Measurements from ENCODE around the gene NECTIN1.

NECTIN1 gene

DNA sequence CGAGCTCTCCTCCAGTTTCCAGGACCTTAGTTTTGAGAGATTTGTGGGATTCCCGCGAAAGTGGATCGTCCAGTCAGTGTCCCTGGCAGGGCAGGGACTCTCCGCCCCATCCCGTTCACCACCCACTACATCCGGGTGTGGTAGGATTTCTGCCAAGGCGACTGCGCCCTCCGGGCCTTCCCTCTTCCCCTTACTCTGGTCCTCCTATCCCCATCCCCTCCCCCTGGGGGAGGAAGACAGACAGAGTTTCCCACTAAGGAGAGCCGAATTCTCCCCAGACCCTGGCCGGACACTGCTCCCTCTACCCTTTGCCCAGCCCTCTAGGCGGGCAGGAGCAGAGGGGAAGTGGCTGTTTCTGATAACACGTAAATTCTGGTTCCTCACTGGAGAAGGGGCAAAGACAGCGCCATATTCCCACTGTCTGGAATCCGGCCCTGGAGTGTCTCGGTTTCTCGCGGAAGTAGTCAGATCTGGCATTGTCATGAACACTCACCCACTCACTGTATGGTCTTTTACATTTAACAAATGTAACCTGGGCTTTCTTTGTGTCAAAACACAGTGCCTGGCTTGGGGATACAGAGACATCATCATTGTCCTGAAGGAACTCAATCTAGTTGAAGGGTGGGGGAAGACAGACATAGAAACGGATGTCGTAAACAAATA lies 1.1 kb upstream of the NECTIN1 start:
- no peak for DNase-seq

DNA sequence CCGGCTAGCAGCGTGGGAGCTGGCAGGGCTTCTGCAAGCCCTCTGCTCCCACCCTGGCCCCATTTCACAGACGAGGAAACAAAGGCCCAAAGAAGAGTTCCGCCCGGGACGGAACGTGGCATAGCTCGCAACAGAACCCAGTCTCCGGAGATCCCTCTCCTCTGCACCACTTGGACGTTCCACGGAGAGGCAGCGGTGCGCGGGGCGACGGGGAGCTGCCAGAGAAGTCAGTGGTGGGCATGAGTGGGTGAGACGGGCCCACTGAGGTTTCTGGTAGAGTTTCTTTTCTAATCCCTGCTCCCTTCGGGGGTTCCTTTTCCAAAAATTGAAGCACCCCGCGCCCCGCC lies 554 bp upstream of the NECTIN1 start:
- DNase-seq, result no peak

DNA sequence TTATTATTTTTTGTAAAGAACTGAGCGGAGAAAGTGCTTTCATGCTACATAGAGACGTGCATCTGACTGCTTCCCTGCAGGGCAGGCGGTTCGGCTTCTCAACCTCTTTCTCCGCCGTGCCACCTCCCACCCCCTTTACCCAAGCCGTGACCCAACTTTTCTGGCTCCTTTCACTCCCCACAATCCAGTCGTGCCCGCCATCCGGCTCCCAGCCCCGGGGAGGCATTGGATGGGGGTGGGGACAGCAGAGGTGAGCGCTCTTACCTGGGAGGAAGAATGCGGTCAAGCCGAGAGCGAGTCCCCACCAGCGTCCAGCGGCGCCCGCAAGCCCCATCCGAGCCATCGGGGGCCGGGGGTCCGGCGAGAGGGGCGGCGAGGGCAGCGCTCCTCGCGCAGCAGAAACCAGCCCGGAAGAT lies 781 bp downstream of the NECTIN1 start:
- no peak for DNase-seq

DNA sequence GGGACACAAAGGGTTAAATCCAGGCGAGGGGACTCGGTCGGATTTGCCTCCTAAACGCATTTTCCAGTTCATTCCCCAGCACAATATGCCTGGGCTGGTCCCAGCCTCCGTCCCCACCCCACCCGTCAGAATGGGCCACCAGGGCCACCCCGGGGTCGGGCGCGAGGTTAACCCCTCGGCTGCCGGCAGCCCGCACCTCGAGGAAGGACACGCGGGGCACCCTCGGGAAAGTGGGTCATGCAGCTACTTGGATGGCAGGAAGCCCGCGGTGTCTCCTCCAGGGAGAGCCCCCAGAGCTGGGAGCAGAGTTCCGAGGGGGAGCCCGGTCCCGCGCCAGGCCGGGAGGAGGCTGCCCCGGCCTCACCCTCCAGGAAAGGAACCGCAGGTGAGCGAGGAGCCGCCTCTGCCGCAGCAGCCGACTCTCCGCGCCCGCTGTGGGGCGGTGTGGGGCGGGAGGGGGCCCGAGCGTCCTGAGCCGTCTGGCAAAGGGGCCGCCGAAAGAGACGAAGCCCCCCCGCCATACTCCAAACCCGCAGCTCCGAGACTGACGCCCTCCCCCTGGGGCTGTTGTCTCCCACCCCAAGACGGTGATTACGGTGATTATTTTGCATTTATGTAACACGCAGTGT lies 1.4 kb downstream of the NECTIN1 start:
- DNase-seq, result no peak

DNA sequence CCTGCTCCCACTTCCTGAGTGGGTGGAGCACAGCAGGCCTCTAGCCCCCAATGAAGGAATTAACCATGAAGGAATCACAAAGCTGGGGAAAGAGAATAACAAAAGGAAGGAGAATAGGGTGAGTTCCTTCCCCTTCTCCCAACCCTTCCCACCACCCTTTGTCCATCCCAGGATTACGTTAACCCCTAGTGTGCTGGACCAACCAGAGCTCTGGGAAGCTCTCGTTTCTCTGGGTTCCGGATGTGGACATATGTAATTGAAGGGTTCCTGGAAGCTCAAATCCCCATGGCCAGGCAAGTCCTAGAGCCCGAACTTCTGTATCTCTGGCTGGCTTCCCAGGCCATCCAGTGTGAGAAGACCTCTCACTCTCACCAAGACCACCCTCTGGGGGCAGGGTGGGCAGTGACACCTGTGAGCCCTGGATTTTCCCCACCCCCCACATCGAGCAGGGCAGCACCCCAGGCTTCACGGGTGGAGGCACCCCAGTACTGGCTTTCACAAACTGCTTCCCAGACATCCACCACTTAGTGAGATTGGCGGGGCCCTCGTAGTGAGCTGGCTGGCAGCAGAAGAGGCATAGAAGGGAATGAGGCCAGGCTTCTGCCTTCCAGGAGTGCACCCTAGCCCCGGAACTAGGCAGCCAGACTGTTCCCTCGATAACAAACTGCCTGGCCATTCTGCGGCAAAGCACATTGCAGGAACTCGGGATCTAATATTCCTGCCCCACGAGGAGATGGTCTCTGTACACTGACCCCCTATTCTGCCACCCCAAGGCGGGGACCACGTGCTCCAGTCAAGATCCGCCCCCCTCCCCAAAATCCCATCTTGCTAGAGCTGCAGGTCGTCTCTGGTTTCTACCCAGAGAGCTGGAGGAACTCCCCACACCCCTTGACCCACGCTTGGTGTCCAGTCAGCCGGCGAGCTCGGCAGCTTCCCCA lies 2.1 kb downstream of the NECTIN1 start:
- DNase-seq, result no peak

DNA sequence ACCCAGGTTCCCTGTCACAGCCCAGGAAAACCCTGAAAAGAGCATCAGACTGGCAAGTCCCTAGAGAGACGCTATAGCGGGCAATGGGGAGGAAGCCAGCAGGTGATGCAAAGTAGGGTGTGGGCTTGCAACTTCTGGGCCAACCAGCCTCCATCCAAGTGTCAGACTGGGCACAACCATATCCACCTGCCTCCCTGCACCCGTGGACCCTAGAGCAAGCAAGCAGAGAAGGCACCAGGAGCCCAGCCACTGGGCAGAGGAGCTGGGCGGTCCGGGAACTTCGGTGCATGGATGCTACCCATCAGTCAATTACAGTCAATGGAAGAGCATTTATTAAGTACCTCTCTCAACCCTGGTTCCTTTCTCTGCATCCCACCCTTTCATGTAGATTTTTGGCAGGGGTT lies 2.8 kb downstream of the NECTIN1 start:
- no peak for DNase-seq

DNA sequence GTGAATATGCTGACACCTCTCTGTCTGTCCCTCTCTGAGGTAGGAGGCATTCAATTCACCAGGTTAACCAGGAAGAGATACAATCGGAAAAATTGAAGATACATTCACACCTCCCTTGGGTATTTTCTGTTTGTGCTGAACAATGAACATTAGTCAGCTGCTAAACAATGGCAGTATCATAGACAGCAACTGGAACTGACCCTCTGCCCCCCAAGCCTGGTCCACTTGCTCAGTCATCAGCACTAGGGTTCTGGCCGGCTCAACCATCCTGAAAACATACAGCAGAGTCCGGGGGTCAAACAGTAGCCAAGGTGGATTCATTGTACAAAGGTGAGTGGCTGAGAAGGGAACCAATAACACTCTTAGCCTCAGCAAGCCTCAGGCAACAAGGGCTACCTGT lies 4.0 kb downstream of the NECTIN1 start:
- DNase-seq, result no peak

DNA sequence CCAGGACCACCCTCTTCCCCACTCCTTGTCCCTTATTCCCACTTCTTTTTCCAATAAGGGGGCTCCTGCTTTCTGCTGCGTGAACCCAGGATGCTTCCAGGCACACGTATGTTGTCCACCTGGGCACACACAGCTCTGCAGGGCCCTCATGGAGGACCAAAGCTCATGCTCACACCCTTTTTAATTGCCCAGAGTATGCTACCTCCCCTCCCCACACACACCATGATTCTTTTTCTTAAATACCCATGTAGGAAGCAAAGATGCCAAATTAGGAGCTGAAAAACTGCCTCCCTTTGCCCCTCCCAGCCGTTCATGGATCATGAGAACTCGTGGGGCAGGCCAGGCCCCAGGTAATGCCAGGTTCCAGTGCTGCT lies 5.1 kb downstream of the NECTIN1 start:
- no peak for DNase-seq

DNA sequence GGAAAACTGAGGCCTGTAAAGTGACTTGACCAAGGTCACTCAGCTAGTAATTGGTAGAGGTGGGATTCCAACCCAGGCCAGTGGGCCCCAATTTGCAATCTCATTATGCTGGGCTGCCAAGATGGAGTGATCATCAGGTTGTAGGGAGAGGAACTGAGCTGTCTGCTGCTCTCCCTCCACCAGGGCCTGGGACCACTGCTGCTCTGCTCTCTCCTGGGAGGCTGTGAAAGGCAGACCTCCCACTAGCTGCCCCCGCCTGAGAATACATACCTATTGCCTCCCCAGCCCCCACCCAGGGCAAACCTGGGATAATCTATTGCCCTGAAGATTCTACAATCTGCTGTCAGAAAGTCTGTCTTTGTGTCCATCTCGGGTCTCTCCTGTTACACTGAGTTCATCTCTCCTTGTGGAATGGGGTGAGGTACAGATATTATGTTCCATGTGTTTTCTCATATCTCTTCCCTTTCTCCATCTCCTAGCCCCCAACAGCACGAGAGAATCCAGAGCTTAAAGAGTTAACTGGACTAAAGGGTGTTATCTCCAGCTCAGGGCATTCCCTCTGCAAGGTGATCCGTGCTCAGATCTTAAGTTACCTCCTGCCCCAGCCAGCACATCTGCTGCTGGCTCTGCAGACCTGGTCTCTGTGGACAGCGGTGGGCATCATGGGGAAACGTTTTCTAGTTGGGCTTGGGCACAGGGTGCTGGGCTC lies 5.6 kb downstream of the NECTIN1 start:
- no peak for DNase-seq

DNA sequence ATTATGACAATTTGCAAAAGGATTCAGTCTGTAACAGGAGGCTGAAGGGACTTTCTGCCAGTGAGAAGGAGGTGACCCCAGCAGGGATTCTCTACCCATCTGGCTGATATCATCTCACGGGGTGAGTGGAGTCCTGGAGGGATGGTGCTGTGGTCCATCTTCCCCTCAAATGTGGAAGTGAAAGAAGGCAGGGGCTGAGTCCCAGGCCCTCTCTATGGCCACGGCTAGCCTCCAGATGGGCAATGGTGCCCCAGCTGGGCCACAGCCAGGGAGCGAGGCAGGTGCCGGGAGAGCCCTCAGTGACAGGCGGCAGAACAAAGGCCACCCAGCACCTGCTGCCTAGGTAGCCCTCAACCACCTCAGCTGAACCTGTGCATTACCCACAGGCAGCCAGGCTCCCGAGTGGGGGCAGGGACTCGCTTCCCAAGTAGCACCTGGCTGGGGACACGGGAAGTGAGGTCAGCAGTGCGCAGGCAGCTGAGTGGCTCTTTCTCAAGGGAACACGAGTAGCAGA lies 6.7 kb downstream of the NECTIN1 start:
- DNase-seq, result no peak

DNA sequence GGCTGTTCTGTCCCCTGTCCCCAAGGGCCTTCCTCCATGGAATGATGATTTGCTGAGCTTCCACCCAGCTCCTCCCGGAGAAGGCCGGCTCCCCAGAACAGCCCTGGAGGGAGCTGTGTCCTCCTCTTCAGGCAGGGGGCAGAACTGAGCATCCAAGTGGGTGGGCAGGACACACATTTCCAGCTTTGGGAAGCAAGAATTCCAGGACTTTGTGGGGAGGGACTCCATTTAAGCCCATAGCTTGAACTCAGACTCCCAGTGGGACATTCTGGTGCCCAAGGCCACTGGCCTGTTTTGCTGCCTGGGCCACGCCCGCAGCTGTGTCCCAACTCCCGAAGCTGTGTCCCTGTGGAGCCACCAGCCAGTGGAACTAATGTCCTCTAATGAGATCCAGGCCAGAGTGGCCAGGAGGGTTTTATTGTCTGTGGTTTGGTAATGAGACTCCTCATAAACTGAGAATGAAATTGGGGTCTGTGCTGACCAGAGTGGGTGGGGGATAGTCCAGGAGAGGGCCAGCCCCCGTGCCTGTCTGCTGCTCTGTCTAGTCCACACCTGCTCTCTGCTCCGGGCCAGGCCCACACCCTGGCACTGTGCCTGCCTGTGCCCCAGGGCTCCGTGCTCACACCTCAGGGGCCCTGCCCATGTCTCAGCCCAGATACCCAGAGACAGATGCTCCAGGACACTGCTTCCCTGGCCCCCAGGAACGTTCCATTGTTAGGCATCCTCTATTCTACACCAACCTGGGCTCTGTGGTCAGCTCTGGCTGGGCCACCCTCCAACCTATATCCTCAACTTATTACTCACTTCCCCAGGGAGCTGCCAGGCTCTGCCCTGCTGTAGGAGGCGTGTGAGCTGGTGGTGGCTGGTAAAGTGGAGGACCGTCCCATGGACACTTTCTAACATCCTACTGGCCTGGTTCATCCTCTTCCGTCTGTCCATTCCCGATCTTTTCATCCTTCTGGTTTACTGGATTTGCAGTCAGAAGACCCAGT lies 7.6 kb downstream of the NECTIN1 start:
- no peak for DNase-seq

DNA sequence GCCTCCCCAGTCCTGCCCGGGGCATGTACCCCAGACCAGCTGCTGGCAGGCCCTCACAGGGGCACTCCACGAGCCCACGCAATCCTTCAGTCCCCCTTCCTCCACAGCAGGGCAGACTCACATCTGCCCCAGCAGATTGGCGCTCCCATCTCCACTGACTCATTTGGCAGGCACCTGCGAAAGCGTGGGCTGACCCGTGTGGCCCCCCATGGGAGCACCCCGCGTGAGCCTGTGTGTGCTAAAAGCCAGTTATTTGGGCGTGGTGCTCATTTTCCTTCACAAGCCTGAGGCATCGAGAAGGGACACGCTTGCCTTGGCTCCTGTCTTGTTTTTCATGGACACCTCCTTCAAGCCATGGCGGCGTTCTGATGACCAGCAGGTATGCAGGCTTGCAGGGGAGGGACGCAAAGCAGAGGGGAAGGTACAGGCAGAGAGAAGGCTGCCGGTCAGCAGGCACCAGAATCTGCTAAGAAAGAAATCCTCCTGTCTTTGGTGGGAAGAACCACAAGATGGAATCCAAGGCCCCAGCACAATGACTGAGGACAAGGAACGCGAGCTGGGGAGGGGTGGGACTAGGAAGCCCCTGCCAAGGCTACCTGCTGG lies 8.6 kb downstream of the NECTIN1 start:
- DNase-seq, result no peak

DNA sequence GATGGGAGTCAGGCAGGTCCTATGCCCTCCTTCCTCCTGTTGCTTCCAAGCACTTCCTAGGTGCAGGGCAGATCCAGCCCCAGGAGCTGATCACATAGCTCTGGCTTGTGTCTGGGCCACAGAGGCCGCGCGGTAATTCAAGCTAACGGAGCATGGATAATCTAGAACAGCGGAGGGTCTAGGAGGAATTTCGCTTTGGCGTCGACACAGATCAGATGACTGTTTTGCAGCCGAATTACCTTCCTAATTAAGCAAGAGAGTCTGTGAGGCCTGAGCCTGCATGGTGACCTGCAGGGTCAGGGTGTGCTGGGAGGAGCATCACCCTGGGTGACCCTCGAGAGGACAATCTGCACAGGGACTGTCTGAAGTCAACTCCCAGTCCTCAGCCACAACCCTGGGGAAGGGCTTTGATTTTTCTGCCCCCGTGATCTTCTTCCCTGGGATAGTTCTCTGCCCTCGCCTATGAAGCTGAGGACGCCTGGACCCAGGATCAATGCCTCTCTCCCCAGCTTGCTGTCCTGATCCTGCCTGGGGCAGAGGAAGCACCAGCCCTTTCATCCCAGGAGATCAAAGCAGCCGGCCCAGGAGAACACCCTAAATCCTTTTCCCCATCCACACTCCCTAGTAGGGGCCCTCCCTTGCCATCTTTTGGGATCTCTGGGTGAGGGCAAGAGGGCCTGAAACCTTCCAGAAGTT lies 11.0 kb downstream of the NECTIN1 start:
- DNase-seq, result no peak

DNA sequence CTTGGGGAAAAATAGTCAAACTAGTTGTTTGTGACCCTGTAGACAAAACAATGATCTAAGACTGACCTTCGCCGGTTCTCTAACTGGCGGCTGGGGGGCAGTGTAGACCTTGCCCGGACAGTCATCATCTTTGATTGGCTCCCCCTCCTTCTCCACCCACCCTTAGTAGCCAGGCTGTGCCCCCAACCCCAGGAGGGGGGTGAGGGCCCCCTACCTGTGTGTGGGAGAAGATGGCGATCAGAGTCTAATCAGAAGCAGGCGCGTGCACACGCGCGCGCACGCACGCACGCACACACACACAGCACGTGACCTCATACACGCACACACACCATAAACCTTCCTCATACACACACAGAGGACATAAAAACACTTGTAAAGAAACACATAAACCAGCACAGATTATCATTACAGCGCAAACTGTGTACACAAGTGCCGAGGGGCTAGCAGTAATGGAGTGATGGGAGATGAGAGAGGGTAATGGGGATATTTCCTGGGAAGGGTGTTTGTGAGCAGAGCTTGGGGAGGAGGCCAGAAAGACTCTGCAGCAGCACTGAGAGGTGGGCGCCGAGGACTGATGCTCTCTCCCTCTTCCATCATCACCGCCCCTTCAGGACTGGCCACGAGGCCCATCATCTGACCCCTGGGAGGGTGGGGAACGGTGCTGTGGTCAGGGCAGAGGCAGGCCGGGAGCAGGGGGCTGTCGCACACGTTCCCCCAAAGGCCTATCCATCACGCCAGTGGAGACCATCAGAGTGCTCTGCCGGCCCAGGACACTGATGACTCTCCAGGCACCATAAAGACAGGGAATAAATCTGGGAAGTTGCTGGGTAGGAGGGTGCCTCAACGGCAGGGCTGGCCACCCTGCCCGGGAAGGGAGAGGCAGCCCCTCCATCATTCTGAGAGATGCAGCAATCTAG lies 12.2 kb downstream of the NECTIN1 start:
- DNase-seq, result no peak

DNA sequence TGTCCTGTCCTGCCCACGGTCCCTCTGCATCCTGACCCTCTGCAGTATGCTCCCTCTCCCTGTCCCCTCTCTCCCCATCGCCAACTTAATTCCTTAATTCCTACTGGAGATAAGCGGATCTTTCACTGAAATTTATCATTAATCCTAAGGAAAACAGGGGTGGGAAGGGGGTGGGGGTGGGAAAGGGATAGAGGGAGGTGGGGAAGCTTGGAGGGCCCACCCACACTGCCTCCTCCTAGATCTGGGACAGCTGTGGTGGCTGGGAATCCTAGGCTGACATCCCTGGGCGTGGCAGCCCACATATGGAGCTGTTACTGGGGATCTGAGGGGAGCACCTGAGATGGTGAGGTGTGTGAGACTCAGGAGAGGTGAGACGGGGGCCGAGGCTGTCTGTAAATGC lies 14.4 kb downstream of the NECTIN1 start:
- DNase-seq, result no peak

DNA sequence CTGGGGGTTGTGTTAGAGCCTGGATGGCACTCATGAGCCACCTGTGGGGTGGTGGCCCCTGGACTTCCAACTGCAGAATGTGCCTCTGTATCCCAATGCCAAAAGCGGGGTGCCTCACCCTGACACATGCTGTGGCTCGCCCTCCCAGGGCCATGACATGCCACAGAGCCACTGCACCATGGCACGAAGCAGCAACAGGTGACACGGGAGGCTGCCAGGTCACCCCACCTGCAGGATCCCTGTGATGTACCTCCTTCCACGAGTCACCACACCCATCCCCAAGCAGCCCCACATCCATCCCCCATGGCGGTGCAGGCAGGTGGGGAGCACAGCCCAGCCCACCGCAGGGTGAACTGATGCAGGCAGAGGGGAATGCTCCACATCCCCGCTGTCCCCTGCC lies 14.8 kb downstream of the NECTIN1 start:
- DNase-seq, result no peak

DNA sequence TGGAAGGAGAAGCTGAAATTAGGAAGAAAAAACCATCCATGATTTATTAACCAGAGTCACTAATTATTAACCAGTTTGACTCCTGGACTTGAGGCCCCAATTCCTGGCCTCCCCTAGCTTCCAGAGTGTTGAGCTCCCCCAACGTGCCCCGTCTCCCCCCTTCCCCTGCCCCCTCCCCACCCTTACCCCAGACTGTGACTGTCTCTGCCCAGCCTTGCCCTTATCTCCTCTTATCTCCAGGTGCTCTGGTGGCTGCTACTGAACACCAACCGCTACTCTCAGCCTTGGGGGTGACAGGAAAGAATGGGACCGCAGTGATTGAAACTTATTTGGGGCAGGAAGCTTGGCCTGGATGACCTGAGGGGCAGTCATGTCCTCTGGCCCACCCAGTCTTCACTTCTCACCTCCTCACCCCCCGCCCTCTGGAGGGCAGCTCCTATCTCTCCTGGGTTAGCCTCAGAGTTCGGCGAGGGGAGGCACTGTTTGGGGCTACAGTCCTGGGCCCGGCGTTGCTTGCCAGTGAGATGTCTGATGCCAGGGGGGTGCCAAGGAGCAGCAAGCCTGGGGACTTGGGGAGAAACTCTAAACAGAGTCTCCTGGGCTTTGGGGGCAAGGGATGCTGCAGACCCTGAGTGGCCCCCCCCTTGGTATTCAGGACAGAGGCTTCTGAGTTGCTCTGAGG lies 15.5 kb downstream of the NECTIN1 start:
- no peak for DNase-seq

DNA sequence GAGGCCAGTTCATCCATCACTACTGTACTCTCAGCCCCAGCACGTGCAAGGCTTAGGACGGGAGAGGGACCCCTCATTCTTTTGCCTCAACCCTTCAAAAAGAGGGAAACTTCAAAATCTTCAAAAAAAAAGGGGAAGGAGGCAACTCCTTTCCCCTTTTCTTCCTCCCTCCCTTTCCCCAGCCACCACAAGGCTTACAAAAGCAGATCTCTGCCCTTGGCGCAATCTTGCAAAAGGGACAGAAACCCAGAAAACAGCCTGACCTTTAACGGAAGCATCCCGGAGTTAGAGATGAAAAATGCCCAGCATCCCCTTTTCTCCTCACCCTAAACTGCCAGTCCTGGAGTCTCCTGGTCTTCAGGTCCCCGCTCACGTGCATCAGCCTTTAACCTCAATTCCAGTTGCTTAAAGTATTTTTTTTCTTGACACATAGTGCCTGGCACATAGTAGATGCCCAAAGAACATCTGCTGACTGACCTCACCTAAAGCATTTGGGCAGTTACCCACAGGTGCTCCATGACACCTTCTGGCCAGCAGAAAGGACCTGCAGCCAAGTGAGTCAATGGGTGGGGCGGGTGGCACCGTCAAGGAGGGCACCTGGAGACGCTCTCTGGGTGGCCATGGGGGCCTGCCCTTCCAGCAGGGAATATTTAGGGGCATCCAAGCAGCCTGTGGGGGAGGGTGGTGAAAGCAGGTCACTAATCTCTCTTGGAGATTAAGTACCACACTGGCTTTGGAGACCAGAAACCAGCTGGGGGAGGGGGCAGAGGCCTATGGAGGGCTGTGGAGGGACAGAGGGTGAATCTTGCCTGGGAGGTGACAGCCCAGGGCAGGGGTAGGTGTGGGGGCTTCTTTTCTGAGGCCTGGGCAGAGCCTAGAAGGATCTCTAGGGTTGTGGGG lies 16.3 kb downstream of the NECTIN1 start:
- no peak for DNase-seq

All from cerebellar nuclear complex (tissue), 1 donor.